Stimulated activated CD8-positive, alpha-beta memory T cell treated with anti-CD3 and anti-CD28 coated beads, Interleukin-15, amount 100 ng/mL, for 24 hours (primary cell): ENCODE measurements around the gene UBE2L3.

Source experiments
- DNase-seq: peaks from one replicate; pipeline ENCODE4 v3.0.0-alpha.2; 2020; ENCODE audit warnings: low read depth

The UBE2L3 gene

GRCh38 chr22:21646608-21647590, 79.4 kb downstream of the UBE2L3 start:
- DNase-seq, result no peak

- no peak for DNase-seq
Observed at GRCh38 chr22:21650280-21650679, 82.8 kb downstream of the UBE2L3 start.

GRCh38 chr22:21650823-21651520, 83.5 kb downstream of the UBE2L3 start:
- no peak for DNase-seq

GRCh38 chr22:21651521-21652009, 84.1 kb downstream of the UBE2L3 start:
- no peak for DNase-seq

- peak; percentile 72 for DNase-seq
Observed at GRCh38 chr22:21652010-21652546, 84.6 kb downstream of the UBE2L3 start.

- no peak for DNase-seq
Observed at GRCh38 chr22:21652547-21653545, 85.3 kb downstream of the UBE2L3 start.

- no peak for DNase-seq
Observed at GRCh38 chr22:21657020-21657359, 89.5 kb downstream of the UBE2L3 start.

- peak; percentile 66 for DNase-seq
Observed at GRCh38 chr22:21657360-21658032, 90.0 kb downstream of the UBE2L3 start.

- DNase-seq, result no peak
Observed at GRCh38 chr22:21659864-21660525, 92.5 kb downstream of the UBE2L3 start.

GRCh38 chr22:21660904-21661303, 93.4 kb downstream of the UBE2L3 start:
- no peak for DNase-seq

GRCh38 chr22:21661991-21662390, 94.5 kb downstream of the UBE2L3 start:
- no peak for DNase-seq

- DNase-seq, result no peak
Observed at GRCh38 chr22:21663738-21664137, 96.2 kb downstream of the UBE2L3 start.

GRCh38 chr22:21665047-21665851, 97.7 kb downstream of the UBE2L3 start:
- no peak for DNase-seq

GRCh38 chr22:21666786-21667185, 99.3 kb downstream of the UBE2L3 start:
- DNase-seq, result no peak

GRCh38 chr22:21669026-21669425, 101.5 kb downstream of the UBE2L3 start:
- DNase-seq, result no peak

GRCh38 chr22:21672107-21672629, 104.7 kb downstream of the UBE2L3 start:
- no peak for DNase-seq
